ENCODE measurements around the gene WASF3.

Gene WASF3

DNA sequence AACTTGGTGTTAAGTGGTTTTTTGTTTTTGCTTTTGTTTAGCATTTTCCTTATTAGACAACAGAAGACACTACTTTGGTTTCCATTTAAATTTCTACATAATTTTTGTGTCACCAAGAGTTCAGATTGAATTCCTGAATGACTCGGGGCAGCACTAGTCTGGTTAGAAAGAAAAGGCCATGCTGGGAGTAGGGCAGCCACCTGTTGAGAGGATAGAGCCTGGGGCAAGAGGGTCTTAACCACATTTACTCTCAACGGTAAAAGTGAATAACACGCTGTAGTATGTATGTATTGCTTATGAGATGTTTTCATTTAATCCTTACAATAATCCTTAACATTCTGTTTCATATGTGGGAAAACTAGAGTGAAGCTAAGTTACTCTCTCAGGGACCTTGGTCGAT is 131.5 kb downstream of the WASF3 start:
- H3K36me3 ChIP-seq (ENCODE audit: control insufficient read depth, insufficient read depth, low read length): peaks cover 3% of the 10 kb centered on the region
- H3K4me1 ChIP-seq (ENCODE audit: control insufficient read depth, insufficient read depth, low read length): no peaks in the 10 kb centered on the region
- H3K9me3 ChIP-seq (ENCODE audit: control insufficient read depth, insufficient read depth, low read length): no peaks in the 10 kb centered on the region
- no peaks in the 10 kb centered on the region for H3K27me3 ChIP-seq (ENCODE audit: control insufficient read depth, insufficient read depth, low read length)
- no peak overlapping the region for H3K4me3 ChIP-seq (ENCODE audit: low read depth, low read length)
- H3K9ac ChIP-seq (ENCODE audit: low read depth, low read length): no peak overlapping the region

DNA sequence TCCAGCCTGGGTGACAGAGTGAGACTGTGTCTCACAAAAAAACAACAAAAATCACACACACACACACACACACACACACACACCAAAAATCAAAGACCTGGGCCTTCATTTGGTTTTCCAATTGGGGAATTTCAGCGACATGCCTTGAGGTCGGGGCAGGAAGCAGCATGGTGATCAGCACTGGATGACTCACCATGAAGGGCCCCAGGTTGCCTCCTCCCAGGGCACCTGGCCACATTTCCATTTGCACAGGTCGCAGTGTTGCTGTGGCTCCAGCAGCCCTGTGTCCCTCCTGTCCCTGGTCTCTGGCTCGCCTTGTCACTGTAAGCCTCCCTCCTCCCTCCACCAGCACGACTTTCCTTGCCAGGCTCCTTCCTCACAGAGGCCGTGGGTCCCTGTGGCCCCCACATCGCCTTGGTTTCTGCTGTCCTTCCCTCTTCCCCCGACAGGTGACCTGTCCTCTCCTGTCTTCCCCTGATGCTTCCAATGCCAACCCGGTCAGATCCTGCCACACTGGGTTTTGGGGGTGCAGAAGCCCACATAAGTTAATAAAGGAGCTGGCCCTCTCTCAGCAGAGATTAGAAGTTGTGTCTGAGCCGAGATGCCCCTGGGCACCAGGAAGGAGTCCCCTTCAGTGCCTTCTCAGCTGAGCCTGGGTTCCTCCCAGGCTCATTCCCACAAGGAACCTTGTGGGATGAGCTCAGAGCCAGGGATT is 136.4 kb downstream of the WASF3 start:
- H3K9me3 ChIP-seq (ENCODE audit: control insufficient read depth, insufficient read depth, low read length): no peaks in the 10 kb centered on the region
- no peaks in the 10 kb centered on the region for H3K27me3 ChIP-seq (ENCODE audit: control insufficient read depth, insufficient read depth, low read length)
- H3K9ac ChIP-seq (ENCODE audit: low read depth, low read length): no peak overlapping the region
- no peak overlapping the region for H3K4me3 ChIP-seq (ENCODE audit: low read depth, low read length)
- H3K36me3 ChIP-seq (ENCODE audit: control insufficient read depth, insufficient read depth, low read length): peaks cover 3% of the 10 kb centered on the region
- peaks cover 2% of the 10 kb centered on the region for H3K4me1 ChIP-seq (ENCODE audit: control insufficient read depth, insufficient read depth, low read length)

DNA sequence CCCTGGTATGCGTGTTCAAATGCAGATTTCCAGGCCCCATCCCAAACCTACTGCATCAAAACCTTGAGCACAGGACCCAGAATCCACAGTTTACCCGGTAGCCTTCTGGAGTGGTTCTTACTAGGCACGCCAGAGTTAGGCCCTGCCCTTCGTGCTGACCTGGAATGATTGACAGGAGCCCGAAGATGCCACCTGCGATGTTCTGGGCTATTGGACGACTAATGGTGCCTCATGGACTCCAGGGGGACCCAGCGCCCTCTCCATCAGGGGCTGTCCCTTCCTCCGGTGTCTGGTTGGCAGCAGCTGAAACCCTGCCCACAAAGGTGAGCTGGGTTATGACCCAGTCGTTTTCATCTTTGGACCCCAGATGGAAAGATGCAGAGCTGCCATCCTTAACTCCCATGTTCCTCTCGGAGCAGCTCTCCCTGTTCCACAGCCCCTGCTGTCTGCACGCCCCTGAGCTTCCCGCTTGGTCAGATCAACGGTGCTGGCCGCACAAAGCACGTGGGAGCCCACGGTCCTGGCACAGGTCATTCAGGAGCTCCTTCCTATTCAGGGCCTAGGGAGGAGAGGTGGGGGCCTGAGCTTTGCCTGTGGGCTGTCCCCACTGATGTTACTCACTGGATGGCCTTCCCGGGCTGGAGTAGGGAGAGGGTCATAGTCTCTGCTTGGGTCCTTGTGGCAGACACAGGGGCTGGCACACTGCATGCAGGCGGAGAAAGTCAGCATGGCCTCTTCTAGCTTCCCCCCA is 137.3 kb downstream of the WASF3 start:
- Histone ChIP-seq H3K9ac (ENCODE audit: low read depth, low read length) (no peak overlapping the region), H3K4me3 (ENCODE audit: low read depth, low read length) (no peak overlapping the region), H3K9me3 (ENCODE audit: control insufficient read depth, insufficient read depth, low read length) (no peaks in the 10 kb centered on the region), H3K36me3 (ENCODE audit: control insufficient read depth, insufficient read depth, low read length) (no peaks in the 10 kb centered on the region), H3K27me3 (ENCODE audit: control insufficient read depth, insufficient read depth, low read length) (no peaks in the 10 kb centered on the region), H3K4me1 (ENCODE audit: control insufficient read depth, insufficient read depth, low read length) (peaks cover 2% of the 10 kb centered on the region)

DNA sequence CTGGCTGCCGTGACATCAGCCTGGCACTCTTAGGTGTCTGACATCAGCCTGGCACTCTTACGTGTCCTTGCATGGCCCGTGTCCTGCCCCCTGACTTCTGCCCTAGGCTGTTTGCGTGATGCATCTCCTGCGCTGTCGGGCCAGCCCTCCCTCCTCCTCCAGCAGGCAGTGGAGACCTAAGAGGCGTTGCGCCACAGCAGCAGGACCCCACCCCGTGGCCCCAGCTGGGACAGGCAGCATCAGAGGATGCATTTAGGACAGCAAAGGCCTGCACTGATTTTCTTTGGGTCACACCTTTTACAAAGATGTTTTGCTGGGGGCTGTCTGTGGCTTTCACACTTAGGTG is 137.8 kb downstream of the WASF3 start:
- no peaks in the 10 kb centered on the region for H3K9me3 ChIP-seq (ENCODE audit: control insufficient read depth, insufficient read depth, low read length)
- H3K4me1 ChIP-seq (ENCODE audit: control insufficient read depth, insufficient read depth, low read length): peaks cover 2% of the 10 kb centered on the region
- H3K4me3 ChIP-seq (ENCODE audit: low read depth, low read length): no peak overlapping the region
- H3K36me3 ChIP-seq (ENCODE audit: control insufficient read depth, insufficient read depth, low read length): no peaks in the 10 kb centered on the region
- no peak overlapping the region for H3K9ac ChIP-seq (ENCODE audit: low read depth, low read length)
- no peaks in the 10 kb centered on the region for H3K27me3 ChIP-seq (ENCODE audit: control insufficient read depth, insufficient read depth, low read length)

DNA sequence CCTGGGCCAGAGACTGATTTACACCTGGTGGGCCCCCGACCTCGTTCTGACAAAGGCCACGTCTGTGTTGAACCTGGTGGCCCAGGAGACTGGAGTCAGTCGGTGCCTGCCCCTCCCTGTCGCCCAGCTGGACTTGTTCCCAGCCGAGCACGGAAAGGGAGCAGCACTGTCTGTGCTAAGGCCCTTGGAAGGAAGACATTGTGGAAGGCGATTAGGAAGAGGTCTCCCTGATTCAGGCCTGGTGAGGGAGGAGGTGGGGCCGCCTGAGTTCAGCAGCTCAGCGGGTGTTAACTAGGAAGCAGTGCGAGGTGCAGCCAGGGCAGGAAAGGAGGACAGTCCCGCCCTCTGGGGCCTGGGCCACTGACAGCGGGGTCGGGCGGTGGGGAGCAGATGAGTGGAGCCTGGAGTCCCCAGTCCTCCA is 138.4 kb downstream of the WASF3 start:
- Histone ChIP-seq H3K4me1 (ENCODE audit: control insufficient read depth, insufficient read depth, low read length) (peaks cover 2% of the 10 kb centered on the region), H3K9me3 (ENCODE audit: control insufficient read depth, insufficient read depth, low read length) (no peaks in the 10 kb centered on the region), H3K27me3 (ENCODE audit: control insufficient read depth, insufficient read depth, low read length) (no peaks in the 10 kb centered on the region), H3K4me3 (ENCODE audit: low read depth, low read length) (no peak overlapping the region), H3K36me3 (ENCODE audit: control insufficient read depth, insufficient read depth, low read length) (no peaks in the 10 kb centered on the region), H3K9ac (ENCODE audit: low read depth, low read length) (no peak overlapping the region)

DNA sequence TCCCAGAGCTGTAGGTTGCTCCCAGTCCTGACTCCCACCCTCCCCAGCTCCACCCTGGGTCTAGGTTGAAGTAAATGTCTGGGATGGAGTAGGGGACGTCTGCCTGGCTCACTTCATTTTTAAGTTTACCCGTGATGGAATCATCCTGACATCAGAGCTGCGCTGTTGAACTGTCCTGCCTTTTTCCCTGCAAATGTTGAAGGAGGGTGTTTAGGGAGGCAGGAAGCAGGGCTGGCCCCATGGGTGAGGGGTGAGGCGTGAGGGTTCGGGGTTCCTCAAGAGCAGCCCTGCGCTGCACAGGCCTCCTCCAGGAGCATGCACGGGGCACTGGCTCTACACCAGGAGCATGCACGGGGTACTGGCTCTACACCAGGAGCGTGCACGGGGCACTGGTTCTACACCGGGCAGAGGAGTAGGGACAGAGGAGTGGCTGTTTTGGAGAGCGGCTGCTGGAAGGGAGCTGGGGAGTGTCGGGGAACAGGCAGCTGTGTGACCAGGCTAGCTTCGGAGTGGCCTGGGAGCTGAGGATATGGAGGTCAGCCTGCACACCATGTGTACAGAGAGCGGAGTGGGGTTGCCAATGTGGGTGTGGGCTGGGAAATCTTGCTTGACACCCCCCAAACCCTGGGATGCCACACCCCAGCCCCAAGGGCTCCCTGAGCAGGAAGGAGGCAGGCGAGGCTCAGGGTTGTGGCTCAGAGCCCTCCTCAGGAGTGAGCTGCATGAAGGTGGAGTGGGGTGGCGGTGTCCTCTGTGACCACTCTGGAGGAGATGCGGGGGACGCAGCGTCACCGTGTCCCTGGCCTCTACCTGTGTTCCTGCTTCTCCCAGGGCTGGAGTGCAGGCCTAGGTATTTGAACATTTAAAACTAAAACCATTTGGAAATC is 139.8 kb downstream of the WASF3 start:
- no peaks in the 10 kb centered on the region for H3K36me3 ChIP-seq (ENCODE audit: control insufficient read depth, insufficient read depth, low read length)
- H3K9ac ChIP-seq (ENCODE audit: low read depth, low read length): no peak overlapping the region
- peaks cover 2% of the 10 kb centered on the region for H3K4me1 ChIP-seq (ENCODE audit: control insufficient read depth, insufficient read depth, low read length)
- H3K27me3 ChIP-seq (ENCODE audit: control insufficient read depth, insufficient read depth, low read length): no peaks in the 10 kb centered on the region
- no peaks in the 10 kb centered on the region for H3K9me3 ChIP-seq (ENCODE audit: control insufficient read depth, insufficient read depth, low read length)
- no peak overlapping the region for H3K4me3 ChIP-seq (ENCODE audit: low read depth, low read length)

DNA sequence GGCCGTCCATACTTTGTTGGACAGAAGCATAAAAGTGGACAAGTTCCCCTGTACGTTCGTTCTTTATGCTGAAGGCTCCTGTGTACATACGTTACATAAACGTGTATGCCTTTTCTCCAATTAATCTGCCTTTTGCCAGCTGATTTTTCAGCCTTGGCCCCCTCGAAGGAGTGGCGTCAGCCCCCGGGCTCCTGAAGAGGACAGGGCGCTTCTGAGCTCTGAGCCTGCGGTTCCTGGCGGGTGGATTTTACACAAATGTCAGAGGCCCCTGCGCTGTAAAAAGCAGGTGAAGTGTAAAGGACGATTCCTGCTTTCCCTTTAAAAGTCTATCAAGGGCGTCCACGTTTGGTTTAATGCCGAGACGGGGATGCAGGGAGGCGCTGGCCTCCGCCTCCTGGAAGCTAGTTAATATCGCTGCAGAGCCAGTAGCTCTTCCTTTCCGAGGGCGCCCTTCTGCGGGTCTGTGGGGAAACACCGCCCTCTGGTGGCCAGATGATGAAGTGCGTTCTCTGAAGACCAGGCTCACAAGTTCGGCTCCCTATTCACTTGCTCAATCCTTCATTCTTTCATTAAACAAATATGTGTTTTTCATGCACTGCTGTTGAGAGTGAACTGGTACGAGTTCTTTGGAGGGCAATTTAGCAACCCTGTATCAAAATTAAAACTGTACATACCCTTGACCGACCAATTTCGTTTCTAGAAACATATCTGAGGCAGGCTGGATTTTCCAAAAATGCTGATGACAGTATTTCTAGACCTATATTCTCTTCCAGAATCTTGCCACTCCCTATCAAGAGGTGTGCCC is 141.1 kb downstream of the WASF3 start:
- H3K4me1 ChIP-seq (ENCODE audit: control insufficient read depth, insufficient read depth, low read length): peaks cover 2% of the 10 kb centered on the region
- H3K9me3 ChIP-seq (ENCODE audit: control insufficient read depth, insufficient read depth, low read length): no peaks in the 10 kb centered on the region
- H3K4me3 ChIP-seq (ENCODE audit: low read depth, low read length): no peak overlapping the region
- no peak overlapping the region for H3K9ac ChIP-seq (ENCODE audit: low read depth, low read length)
- H3K27me3 ChIP-seq (ENCODE audit: control insufficient read depth, insufficient read depth, low read length): no peaks in the 10 kb centered on the region
- H3K36me3 ChIP-seq (ENCODE audit: control insufficient read depth, insufficient read depth, low read length): no peaks in the 10 kb centered on the region

DNA sequence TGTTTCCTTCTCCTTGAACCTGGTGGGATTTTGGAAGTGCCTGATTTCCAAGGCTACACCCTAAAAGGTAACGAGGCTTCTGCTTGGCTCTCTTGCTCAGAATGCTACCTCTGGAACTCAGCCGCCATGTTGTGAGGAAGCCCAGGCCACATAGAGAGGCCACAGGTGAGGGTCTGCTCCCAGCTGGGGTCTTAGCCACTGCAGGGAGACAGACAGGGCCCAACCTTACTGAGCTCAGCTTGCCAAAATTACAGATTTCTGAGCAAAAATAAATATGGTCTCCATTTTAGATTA is 141.7 kb downstream of the WASF3 start:
- H3K9ac ChIP-seq (ENCODE audit: low read depth, low read length): no peak overlapping the region
- no peaks in the 10 kb centered on the region for H3K36me3 ChIP-seq (ENCODE audit: control insufficient read depth, insufficient read depth, low read length)
- H3K27me3 ChIP-seq (ENCODE audit: control insufficient read depth, insufficient read depth, low read length): no peaks in the 10 kb centered on the region
- H3K4me1 ChIP-seq (ENCODE audit: control insufficient read depth, insufficient read depth, low read length): peaks cover 2% of the 10 kb centered on the region
- H3K9me3 ChIP-seq (ENCODE audit: control insufficient read depth, insufficient read depth, low read length): no peaks in the 10 kb centered on the region
- H3K4me3 ChIP-seq (ENCODE audit: low read depth, low read length): no peak overlapping the region

DNA sequence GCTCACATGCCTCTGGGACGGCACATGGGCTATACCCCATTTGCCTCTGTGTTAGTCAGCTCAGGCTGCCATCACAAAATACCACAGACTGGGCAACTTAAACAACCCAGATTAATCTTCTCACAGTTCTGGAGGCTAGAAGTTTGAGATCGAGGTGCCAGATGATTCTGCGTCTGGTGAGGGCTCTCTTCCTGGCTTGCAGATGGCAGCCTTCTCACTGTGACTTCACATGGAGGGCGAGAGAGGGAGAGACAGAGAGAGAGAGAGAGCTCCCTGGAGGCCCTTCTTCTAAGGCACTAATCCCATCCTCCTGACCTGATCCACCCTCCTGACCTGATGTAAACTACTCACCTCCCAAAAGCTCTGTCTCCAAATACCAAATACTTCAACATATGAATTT is 148.1 kb downstream of the WASF3 start:
- H3K9ac ChIP-seq (ENCODE audit: low read depth, low read length): no peak overlapping the region

DNA sequence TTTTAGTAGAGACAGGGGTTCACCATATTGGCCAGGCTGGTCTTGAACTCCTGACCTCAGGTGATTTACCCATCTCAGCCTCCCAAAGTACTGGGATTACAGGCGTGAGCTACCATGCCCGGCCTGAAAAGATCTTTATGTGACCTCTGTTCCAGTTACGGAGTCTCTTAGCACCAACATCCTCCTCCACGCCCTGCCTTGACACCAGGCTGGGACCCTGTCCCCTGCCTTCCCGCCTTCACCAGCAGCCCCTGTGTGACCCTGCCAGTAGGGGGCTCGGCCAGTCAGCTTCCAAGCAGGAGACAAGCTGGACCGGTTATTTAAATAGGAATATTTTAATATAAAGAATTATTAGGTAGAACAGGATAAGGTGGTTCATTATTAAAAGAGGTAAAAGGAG is 148.9 kb downstream of the WASF3 start:
- Histone ChIP-seq H3K9me3 (ENCODE audit: control insufficient read depth, insufficient read depth, low read length) (no peaks in the 10 kb centered on the region), H3K4me1 (ENCODE audit: control insufficient read depth, insufficient read depth, low read length) (peaks cover 7% of the 10 kb centered on the region), H3K9ac (ENCODE audit: low read depth, low read length) (no peak overlapping the region), H3K4me3 (ENCODE audit: low read depth, low read length) (no peak overlapping the region), H3K36me3 (ENCODE audit: control insufficient read depth, insufficient read depth, low read length) (no peaks in the 10 kb centered on the region), H3K27me3 (ENCODE audit: control insufficient read depth, insufficient read depth, low read length) (peaks cover 11% of the 10 kb centered on the region)

More for the DNA sequence above, 148.1 kb downstream of the WASF3 start:
- peaks cover 5% of the 10 kb centered on the region for H3K4me1 ChIP-seq (ENCODE audit: control insufficient read depth, insufficient read depth, low read length)
- H3K27me3 ChIP-seq (ENCODE audit: control insufficient read depth, insufficient read depth, low read length): peaks cover 7% of the 10 kb centered on the region
- no peak overlapping the region for H3K4me3 ChIP-seq (ENCODE audit: low read depth, low read length)
- H3K9me3 ChIP-seq (ENCODE audit: control insufficient read depth, insufficient read depth, low read length): no peaks in the 10 kb centered on the region
- no peaks in the 10 kb centered on the region for H3K36me3 ChIP-seq (ENCODE audit: control insufficient read depth, insufficient read depth, low read length)
